OCI-M2 (cell line): ENCODE measurements around the gene SHROOM1.
"Not testable (repeated sequence)": the region's sequence is repeated elsewhere in the genome, so short reads cannot be mapped to it uniquely, and the experiment has no call there.

Experiments
- DNase-seq: peaks from one replicate; lab custom pipeline; 2025; ENCODE audit not compliant: unreplicated experiment; lab: John Stamatoyannopoulos, UW

The SHROOM1 gene

GRCh38 chr5:132812123-132812765 is 18.2 kb downstream of the SHROOM1 start:
- DNase-seq = no peak

DNA sequence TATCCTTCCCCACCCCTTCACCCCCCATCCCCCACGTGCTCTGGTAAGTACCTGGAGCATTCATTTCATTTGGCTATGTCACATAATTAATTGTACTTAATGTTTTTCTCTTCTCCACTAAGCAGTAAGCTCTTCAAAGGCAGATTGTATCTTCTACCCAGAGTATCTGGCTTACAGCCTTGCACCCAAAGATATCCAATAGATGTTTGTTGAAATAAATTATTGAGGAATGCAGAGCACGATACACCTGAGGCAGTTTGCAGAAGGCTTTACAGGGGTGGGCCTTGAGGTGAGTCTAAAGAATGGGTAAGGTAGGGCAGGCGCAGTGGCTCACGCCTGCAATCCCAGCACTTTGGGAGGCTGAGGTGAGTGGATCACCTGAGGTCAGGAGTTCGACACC is 19.8 kb downstream of the SHROOM1 start:
- DNase-seq = no peak

GRCh38 chr5:132808866-132809265 is 21.6 kb downstream of the SHROOM1 start:
- no peak for DNase-seq

DNA sequence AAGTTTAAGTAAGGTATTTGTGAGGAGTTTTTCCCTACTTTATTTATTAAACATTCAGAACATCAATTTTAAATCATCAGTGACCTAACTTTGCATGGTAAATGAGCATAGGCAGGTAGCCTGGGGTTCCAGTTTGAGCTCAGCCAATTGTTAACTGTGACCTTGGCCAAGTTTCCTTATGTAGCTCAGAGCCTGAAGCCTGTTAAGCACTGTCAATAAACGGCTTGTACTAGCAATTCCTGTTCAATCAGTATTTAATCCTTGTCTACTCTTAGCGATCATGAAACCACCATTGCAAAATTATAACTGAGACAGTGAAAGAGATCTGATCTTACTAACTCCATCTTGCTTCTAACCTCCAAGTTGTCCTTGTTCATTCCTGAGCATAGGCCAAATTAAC is 22.0 kb downstream of the SHROOM1 start:
- DNase-seq = no peak

DNA sequence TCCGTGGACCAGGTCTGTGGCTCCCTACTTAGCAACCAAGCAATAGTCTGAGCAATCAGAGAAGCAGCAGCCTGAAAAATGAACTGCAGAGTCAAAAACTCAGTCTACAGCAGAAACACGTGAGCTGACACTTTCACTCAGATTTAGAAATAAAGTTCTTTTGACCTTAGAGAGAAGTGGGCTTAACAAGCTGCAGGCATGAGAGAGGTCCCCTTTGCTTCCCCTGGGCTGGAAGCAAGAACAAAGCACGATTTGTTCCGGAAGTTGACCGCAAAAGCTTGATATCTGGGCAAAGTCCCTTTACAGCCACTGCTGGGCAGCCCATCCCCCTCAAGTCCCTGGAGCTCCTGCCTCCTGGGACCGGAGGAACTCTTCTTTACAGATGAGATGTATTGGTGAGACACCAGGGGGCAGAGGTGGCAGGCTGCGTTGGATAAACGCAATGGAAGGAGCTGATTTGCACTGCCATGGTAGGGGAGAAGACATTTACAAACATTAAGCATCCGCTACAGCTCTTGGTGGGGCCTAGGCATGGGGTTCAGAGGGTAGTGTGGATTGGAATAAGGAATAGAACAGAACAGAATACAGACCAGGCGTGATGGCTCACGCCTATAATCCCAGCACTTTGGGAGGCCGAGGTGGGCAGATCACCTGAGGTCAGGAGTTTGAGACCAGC is 23.1 kb downstream of the SHROOM1 start:
- no peak for DNase-seq

DNA sequence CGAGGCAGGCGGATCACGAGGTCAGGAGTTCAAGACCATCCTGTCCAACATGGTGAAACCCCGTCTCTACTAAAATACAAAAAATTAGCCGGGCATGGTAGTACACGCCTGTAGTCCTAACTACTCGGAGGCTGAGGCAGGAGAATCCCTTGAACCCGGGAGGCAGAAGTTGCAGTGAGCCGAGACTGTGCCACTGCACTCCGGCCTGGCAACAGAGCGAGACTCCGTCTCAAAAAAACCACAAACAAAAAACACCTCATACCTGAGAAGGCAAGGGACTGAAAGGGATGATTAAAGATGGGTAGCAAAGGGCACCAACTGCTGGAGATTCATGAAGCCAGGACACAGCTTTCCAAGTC is 23.7 kb downstream of the SHROOM1 start:
- DNase-seq = not testable (repeated sequence)

DNA sequence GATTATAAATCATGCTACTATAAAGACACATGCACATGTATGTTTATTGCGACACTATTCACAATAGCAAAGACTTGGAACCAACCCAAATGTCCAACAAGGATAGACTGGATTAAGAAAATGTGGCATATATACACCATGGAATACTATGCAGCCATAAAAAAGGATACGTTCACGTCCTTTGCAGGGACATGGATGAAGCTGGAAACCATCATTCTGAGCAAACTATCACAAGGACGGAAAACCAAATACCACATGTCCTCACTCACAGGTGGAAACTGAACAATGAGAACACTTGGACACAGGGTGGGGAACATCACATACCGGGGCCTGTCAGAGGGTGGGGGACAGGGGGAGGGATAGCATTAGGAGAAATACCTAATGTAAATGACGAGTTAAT is 24.6 kb downstream of the SHROOM1 start:
- DNase-seq = not testable (repeated sequence)

GRCh38 chr5:132804219-132804618 is 26.2 kb downstream of the SHROOM1 start:
- DNase-seq = not testable (repeated sequence)

- DNase-seq = not testable (repeated sequence)
These were observed 27.8 kb downstream of the SHROOM1 start for GRCh38 chr5:132802685-132803066.

DNA sequence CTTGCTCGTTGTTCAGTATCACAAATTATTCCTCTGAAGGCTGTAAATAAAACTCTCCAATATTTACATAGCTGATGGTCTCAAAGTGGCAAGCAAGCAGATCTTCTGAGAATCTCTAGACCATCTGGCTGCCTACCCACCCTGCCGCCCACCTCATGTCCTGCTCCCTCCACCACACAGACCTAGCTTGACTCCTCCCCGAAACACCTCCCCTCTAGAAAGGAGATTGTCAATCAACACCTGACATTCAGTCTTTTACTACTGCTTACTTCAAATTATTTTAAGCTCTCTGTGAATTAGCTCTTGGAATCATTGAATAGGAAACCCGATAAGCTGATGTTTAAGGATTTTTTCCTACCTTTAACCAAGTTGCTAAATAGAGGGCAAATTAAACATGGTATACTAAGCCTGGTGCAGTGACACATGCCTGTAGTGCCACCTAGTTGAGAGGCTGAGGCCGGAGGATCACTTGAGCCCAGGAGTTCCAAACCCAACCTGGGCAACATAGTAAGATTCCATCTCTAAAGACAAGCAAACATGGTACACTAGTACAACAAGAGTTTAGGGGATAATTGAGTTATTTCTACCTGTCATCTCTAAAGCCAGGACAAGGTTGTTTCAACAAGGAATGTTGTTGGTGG is 28.3 kb downstream of the SHROOM1 start:
- no peak for DNase-seq

DNA sequence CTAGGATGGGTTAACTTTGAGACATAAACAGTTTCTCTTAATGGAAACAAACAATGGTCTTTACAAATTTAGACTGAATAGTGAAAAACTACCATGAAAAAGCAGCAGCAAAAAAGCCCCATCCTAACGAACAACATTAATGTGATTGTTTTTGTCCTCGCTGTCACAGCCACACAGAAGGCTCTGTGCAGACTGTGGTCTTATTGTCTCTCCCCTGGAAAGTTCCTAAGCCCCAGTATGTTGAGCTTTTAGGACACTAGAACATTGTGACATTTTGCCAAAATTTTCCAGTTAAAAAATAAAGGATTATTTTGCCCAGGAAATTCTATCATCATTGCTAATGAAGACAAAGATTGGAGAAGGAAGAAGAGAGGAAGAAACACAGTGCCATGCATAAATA is 29.9 kb downstream of the SHROOM1 start:
- DNase-seq = no peak

DNA sequence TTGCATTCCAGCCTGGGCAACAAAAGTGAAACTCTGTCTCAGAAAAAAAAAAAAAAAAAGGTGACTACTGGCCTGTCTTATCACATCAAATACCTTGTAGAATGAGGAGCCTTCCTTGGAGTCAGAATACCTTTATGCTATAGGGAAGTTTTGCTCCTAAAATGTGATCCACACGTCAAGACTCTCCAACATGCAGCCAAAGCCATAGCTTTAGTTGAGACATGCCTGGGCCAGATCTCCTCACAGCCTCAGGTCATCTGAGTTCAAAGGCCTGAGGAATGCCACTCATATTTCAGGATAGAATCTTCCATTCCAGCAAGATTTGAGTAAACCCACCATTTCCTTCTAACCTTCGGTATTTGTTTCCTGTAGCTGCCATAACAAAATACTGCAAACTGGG is 31.1 kb downstream of the SHROOM1 start:
- DNase-seq = no peak

- DNase-seq = no peak
These were observed 32.8 kb downstream of the SHROOM1 start for GRCh38 chr5:132797651-132798050.

- no peak for DNase-seq
These were observed 39.4 kb downstream of the SHROOM1 start for GRCh38 chr5:132791026-132791425.

DNA sequence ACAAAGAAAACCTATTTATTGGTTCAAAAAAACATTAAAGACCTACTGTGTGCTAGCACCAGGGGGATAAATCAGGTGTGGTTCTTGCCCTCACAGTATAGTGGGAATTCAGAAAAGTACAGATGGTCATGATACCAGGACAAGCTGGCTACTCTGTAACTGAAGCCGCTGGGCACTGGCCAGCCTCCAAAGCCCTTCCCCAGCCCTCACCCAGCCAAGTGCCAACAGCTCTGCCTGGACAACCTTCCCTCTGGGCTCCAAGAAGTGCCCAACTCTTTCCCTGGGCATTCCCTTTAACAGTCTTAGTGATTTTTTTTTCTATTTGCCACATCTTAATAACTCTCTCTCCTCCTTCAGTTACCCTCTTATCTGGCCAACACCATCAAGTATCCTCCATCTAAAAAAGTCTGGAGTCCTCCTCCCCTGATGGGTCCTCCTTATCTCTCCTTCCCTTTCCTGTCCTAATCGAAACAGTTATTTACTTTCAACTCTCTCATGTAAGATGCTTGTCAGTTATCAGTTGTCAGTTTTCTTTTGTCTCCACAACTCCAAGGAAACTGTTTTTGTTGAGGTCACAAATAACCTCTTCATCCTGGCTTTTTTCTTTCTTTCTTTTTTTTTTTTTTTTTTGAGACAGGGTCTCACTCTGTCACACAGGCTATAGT is 40.1 kb downstream of the SHROOM1 start:
- DNase-seq = no peak

GRCh38 chr5:132788990-132789886 is 41.2 kb downstream of the SHROOM1 start:
- no peak for DNase-seq

GRCh38 chr5:132788508-132788907 is 41.9 kb downstream of the SHROOM1 start:
- DNase-seq = no peak

DNA sequence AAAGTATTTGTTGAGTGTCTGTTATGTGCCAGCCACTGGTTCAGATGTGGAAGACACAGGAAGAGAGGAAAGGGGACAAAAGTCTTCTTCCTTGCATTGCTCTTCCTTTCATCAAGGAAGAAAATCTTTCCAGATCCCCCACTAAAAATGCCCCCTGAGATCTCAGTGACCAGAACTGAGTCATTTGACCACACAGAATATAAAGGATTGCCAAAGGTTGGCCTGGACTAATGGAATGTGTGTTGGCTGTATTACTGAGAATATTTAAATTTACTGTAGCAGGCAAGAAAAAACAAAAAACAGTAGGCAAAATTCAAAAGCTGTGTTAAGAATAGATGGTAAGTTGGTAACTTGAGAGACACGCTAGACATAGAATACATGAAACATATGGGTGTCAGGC is 43.4 kb downstream of the SHROOM1 start:
- no peak for DNase-seq

GRCh38 chr5:132785864-132786263 is 44.6 kb downstream of the SHROOM1 start:
- DNase-seq = no peak

DNA sequence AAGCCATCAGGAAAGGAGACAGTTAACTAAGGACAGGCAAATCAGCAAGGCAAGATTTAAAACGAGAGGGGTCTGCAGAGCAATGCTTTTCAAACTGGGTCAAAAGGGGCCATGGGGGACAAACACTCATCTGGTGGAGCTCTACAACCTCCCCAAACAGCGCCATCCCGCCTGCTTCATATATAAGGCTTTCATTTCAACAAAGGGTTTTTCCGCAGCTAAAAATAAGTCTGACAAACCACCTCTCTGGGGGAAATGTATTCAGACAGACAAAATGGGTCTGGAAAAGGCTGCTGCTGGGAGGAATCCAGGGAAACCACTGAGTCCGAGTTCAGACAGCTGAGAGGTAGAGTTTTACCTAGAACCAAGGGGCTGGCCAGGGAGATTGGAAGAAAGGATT is 45.1 kb downstream of the SHROOM1 start:
- DNase-seq = no peak

DNA sequence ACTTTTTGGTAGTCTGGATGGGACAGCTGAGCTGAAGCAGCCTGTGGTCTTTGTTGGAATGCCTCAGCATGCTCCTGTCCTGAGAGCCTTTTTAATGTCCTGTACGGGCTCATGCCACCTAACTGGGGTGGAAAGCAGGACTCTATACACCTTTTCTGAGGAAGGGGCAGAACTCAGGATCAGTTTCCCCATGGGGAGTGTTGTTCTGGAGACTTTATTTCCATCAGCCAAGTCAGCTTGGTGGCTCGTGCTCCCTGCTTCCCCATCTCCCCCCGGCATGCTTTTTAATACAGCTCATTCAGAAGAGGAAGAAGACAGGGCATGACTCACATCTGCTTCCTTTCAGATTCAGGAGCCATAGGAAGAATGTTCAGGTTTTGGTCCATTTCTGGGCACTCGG is 48.3 kb downstream of the SHROOM1 start:
- no peak for DNase-seq
